Omental fat pad (tissue), 4 donors: ENCODE data around the gene ANKFY1. TPM values are rescaled to one million over a fixed set of nuclear protein-coding genes. Genes with fewer than 3 reads are reported as not detected.

Source experiments
- ATAC-seq: fragments of 150-250 bp; one replicate; pipeline ENCODE4 v1.9.1; 2016; ENCODE audit warnings: mild to moderate bottlenecking, moderate library complexity; ENCODE audit not compliant: low FRiP score
- DNase-seq: peaks from one replicate; pipeline ENCODE4 v3.0.0-alpha.2; 2019; ENCODE audit warnings: low spot score
- CTCF ChIP-seq, 3 donors: fragments of 450-650 bp; IDR thresholded peaks; one replicate each; pipeline ENCODE4 v1.5.1; 2016 to 2017; ENCODE audit warnings: antibody characterized with exemption in 3 of 3, mild to moderate bottlenecking in 3 of 3, moderate library complexity in 2 of 3
- total RNA-seq, 4 donors: library from RNA; depleted of rRNA; stranded (reverse); fragments of >200 nt; gene quantifications; one replicate each; pipeline ENCODE4 v1.1.0, GENCODE V29; 2016

ANKFY1 gene
- total RNA-seq, 4 donors from 2014 or later, result 34.2 to 59.0 (median 40.6) TPM

- peak; percentile 44 for ATAC-seq
- no peak for DNase-seq
- no peak for TF ChIP-seq CTCF (IDR thresholded peaks at IDR 0.05)
Observed at GRCh38 chr17:4130715-4131114, 133.1 kb downstream of the ANKFY1 start.

- no peak for DNase-seq
- no peak for TF ChIP-seq CTCF (IDR thresholded peaks at IDR 0.05)
Observed at GRCh38 chr17:4127555-4127954, 136.2 kb downstream of the ANKFY1 start.

GRCh38 chr17:4125552-4125951 is 138.2 kb downstream of the ANKFY1 start:
- DNase-seq (no peak), ATAC-seq (no peak)
- no peak for TF ChIP-seq CTCF (IDR thresholded peaks at IDR 0.05)

More at GRCh38 chr17:4127555-4127954, 136.2 kb downstream of the ANKFY1 start:
- no peak for ATAC-seq

GRCh38 chr17:4124999-4125398 is 138.8 kb downstream of the ANKFY1 start:
- no peak for ATAC-seq
- no peak for TF ChIP-seq CTCF (IDR thresholded peaks at IDR 0.05)
- no peak for DNase-seq

GRCh38 chr17:4120332-4120731 is 143.4 kb downstream of the ANKFY1 start:
- ATAC-seq (no peak), DNase-seq (no peak)
- no peak for TF ChIP-seq CTCF (IDR thresholded peaks at IDR 0.05)

- TF ChIP-seq CTCF (IDR thresholded peaks at IDR 0.05), result no peak
- no peak for DNase-seq
- ATAC-seq, result no peak
Observed at GRCh38 chr17:4119299-4119698, 144.5 kb downstream of the ANKFY1 start.

- ATAC-seq (no peak), DNase-seq (no peak)
- no peak for TF ChIP-seq CTCF (IDR thresholded peaks at IDR 0.05)
Observed at GRCh38 chr17:4118015-4118743, 145.6 kb downstream of the ANKFY1 start.
